Astrocyte (in vitro differentiated cells and primary cell): ENCODE results near the gene LSP1. TPM values are rescaled to one million over a fixed set of nuclear protein-coding genes. Genes with fewer than 3 reads are reported as not detected.
"Not testable (repeated sequence)": the region's sequence is repeated elsewhere in the genome, so short reads cannot be mapped to it uniquely, and the experiment has no call there.

Source experiments
- DNase-seq: peaks from one replicate; pipeline ENCODE4 v3.0.0-alpha.2; 2010; ENCODE audit warnings: low read depth
- FAIRE-seq: peaks from 2 replicates; lab custom pipeline; 2011; peaks lifted over from hg19 to GRCh38; lab: Jason Lieb, UNC
- H2AFZ ChIP-seq: 2 replicates; pipeline ENCODE4 v1.6.0; 2012; ENCODE audit warnings: low read depth, low read length, inconsistent platforms
- H3K27ac ChIP-seq: 2 replicates; pipeline ENCODE4 v1.5.1; 2011; ENCODE audit warnings: low read depth, low read length, inconsistent platforms
- H3K27me3 ChIP-seq: 2 replicates; pipeline ENCODE4 v1.6.0; 2011; ENCODE audit warnings: low read length, inconsistent platforms; ENCODE audit not compliant: insufficient read depth
- H3K36me3 ChIP-seq: 2 replicates; pipeline ENCODE4 v1.5.1; 2011; ENCODE audit warnings: low read length, inconsistent platforms; ENCODE audit not compliant: insufficient read depth
- H3K4me1 ChIP-seq: 2 replicates; pipeline ENCODE4 v1.5.1; 2011; ENCODE audit warnings: low read length, inconsistent platforms; ENCODE audit not compliant: insufficient read depth
- H3K4me2 ChIP-seq: 2 replicates; pipeline ENCODE4 v1.6.0; 2012; ENCODE audit warnings: low read length, inconsistent platforms
- H3K4me3 ChIP-seq: 2 replicates; pipeline ENCODE4 v1.5.1; 2011; ENCODE audit warnings: low read depth, mild to moderate bottlenecking, low read length, inconsistent platforms; ENCODE audit not compliant: insufficient read depth
- H3K79me2 ChIP-seq: 2 replicates; pipeline ENCODE4 v1.6.0; 2012; ENCODE audit warnings: mild to moderate bottlenecking, low read length, inconsistent platforms; ENCODE audit not compliant: insufficient read depth
- H3K9ac ChIP-seq: 2 replicates; pipeline ENCODE4 v1.6.0; 2012; ENCODE audit warnings: mild to moderate bottlenecking, low read length, inconsistent platforms
- H3K9me3 ChIP-seq: 2 replicates; pipeline ENCODE4 v1.5.1; 2012; ENCODE audit warnings: low read depth, mild to moderate bottlenecking, low read length, inconsistent platforms; ENCODE audit not compliant: insufficient read depth
- H4K20me1 ChIP-seq: 2 replicates; pipeline ENCODE4 v1.6.0; 2012; ENCODE audit warnings: low read length, inconsistent platforms; ENCODE audit not compliant: insufficient read depth
- H3K27ac Mint-ChIP-seq: one replicate; pipeline ENCODE4 v1.8.0; 2021; ENCODE audit warnings: mild to moderate bottlenecking, mixed read lengths; ENCODE audit not compliant: unreplicated experiment
- H3K27me3 Mint-ChIP-seq: one replicate; pipeline ENCODE4 v1.8.0; 2021; ENCODE audit warnings: low read depth, mixed read lengths; ENCODE audit not compliant: unreplicated experiment
- H3K36me3 Mint-ChIP-seq: one replicate; pipeline ENCODE4 v1.8.0; 2021; ENCODE audit warnings: low read depth, mixed read lengths; ENCODE audit not compliant: unreplicated experiment
- H3K4me1 Mint-ChIP-seq: one replicate; pipeline ENCODE4 v1.8.0; 2021; ENCODE audit warnings: low read depth, mixed read lengths; ENCODE audit not compliant: unreplicated experiment
- H3K4me3 Mint-ChIP-seq: one replicate; pipeline ENCODE4 v1.8.0; 2021; ENCODE audit warnings: mild to moderate bottlenecking, moderate library complexity, mixed read lengths; ENCODE audit not compliant: unreplicated experiment
- H3K9me3 Mint-ChIP-seq: one replicate; pipeline ENCODE4 v1.8.0; 2021; ENCODE audit warnings: mild to moderate bottlenecking, mixed read lengths; ENCODE audit not compliant: unreplicated experiment
- EZH2 ChIP-seq: IDR thresholded peaks from 2 replicates; pipeline ENCODE4 v1.6.1; 2012; ENCODE audit warnings: mild to moderate bottlenecking, low read length, inconsistent platforms; ENCODE audit not compliant: insufficient read depth
- total RNA-seq: library from RNA; stranded (reverse); gene quantifications from 2 replicates; pipeline ENCODE4 v1.2.1, GENCODE V29; 2021
- TF ChIP-seq, protein P1 (sequence below): IDR thresholded peaks from 2 replicates; pipeline ENCODE4 v1.5.1; 2011; ENCODE audit warnings: low read depth, mild to moderate bottlenecking, inconsistent platforms, low read length, moderate library complexity; ENCODE audit not compliant: insufficient read depth

The LSP1 gene
- total RNA-seq, 1 donor from 2014 or later: 1.3 TPM

- H3K27me3 ChIP-seq: peaks cover 2% of the 10 kb centered on the region
- Mint-ChIP-seq H3K27ac (no peak overlapping the region), H3K9me3 (no peaks in the 10 kb centered on the region), H3K4me1 (no peaks in the 10 kb centered on the region), H3K4me3 (no peak overlapping the region), H3K27me3 (peaks cover 8% of the 10 kb centered on the region), H3K36me3 (no peaks in the 10 kb centered on the region)
- no peaks in the 10 kb centered on the region for H3K9me3 ChIP-seq
- no peaks in the 10 kb centered on the region for H3K36me3 ChIP-seq
- H3K27ac ChIP-seq: no peak overlapping the region
- TF ChIP-seq, protein P1, sequence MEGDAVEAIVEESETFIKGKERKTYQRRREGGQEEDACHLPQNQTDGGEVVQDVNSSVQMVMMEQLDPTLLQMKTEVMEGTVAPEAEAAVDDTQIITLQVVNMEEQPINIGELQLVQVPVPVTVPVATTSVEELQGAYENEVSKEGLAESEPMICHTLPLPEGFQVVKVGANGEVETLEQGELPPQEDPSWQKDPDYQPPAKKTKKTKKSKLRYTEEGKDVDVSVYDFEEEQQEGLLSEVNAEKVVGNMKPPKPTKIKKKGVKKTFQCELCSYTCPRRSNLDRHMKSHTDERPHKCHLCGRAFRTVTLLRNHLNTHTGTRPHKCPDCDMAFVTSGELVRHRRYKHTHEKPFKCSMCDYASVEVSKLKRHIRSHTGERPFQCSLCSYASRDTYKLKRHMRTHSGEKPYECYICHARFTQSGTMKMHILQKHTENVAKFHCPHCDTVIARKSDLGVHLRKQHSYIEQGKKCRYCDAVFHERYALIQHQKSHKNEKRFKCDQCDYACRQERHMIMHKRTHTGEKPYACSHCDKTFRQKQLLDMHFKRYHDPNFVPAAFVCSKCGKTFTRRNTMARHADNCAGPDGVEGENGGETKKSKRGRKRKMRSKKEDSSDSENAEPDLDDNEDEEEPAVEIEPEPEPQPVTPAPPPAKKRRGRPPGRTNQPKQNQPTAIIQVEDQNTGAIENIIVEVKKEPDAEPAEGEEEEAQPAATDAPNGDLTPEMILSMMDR: no peak
- TF ChIP-seq EZH2: no peak
- H2AFZ ChIP-seq: no peak overlapping the region
- no peak for FAIRE-seq
- H3K9ac ChIP-seq: no peak overlapping the region
- H4K20me1 ChIP-seq: no peaks in the 10 kb centered on the region
- H3K4me2 ChIP-seq: no peak overlapping the region
- no peak for DNase-seq
- no peak overlapping the region for H3K4me3 ChIP-seq
- H3K79me2 ChIP-seq: no peaks in the 10 kb centered on the region
- no peaks in the 10 kb centered on the region for H3K4me1 ChIP-seq
These were observed 30.7 kb downstream of the LSP1 start for GRCh38 chr11:1883346-1884302.

- Histone ChIP-seq H3K9me3 (no peaks in the 10 kb centered on the region), H3K4me2 (no peak overlapping the region), H3K36me3 (no peaks in the 10 kb centered on the region), H3K27ac (no peak overlapping the region), H3K79me2 (no peaks in the 10 kb centered on the region), H3K9ac (no peak overlapping the region), H3K4me1 (no peaks in the 10 kb centered on the region), H3K4me3 (no peak overlapping the region), H2AFZ (no peak overlapping the region), H3K27me3 (peaks cover 2% of the 10 kb centered on the region), H4K20me1 (no peaks in the 10 kb centered on the region)
- no peaks in the 10 kb centered on the region for H3K36me3 Mint-ChIP-seq
- H3K27me3 Mint-ChIP-seq: peaks cover 12% of the 10 kb centered on the region
- DNase-seq: no peak
- no peak overlapping the region for H3K4me3 Mint-ChIP-seq
- H3K4me1 Mint-ChIP-seq: no peaks in the 10 kb centered on the region
- no peak for TF ChIP-seq EZH2
- TF ChIP-seq, protein P1: no peak
- no peak for FAIRE-seq
- H3K9me3 Mint-ChIP-seq: no peaks in the 10 kb centered on the region
- H3K27ac Mint-ChIP-seq: no peak overlapping the region
These were observed 31.4 kb downstream of the LSP1 start for GRCh38 chr11:1884303-1884700.

- not testable (repeated sequence) for H3K9me3 Mint-ChIP-seq, H3K36me3 ChIP-seq, H3K4me2 ChIP-seq, H2AFZ ChIP-seq, H3K4me1 ChIP-seq, H3K27ac ChIP-seq, H3K27ac Mint-ChIP-seq, H3K36me3 Mint-ChIP-seq, DNase-seq, FAIRE-seq, H3K9ac ChIP-seq, H3K4me3 ChIP-seq, H3K4me1 Mint-ChIP-seq, H3K4me3 Mint-ChIP-seq, H3K79me2 ChIP-seq, H4K20me1 ChIP-seq, H3K27me3 ChIP-seq, H3K9me3 ChIP-seq
- H3K27me3 Mint-ChIP-seq: peaks cover 14% of the 10 kb centered on the region
These were observed 33.7 kb downstream of the LSP1 start for GRCh38 chr11:1886551-1886950.
